HEK293T (cell line): ENCODE data around the gene CFDP1.

Experiments
- CTCF ChIA-PET: fragments of 350-600 bp; formaldehyde crosslinking; extraction: SDS; loops from one replicate; lab custom pipeline; 2021; ENCODE audit warnings: antibody characterized with exemption, inconsistent platforms; lab: Yijun Ruan, JAX
- POLR2A ChIA-PET: fragments of 350-600 bp; formaldehyde crosslinking; extraction: SDS; loops from one replicate; lab custom pipeline; 2020; ENCODE audit warnings: antibody characterized with exemption, inconsistent platforms; lab: Yijun Ruan, JAX
- DNase-seq: peaks from one replicate; pipeline ENCODE4 v3.0.0; 2012; ENCODE audit warnings: mixed read lengths; ENCODE audit errors: extremely low spot score
- ARNT ChIP-seq: fragments of 450-650 bp; IDR thresholded peaks from 2 replicates; pipeline ENCODE4 v1.6.1; 2017; ENCODE audit warnings: mild to moderate bottlenecking
- BHLHE40 ChIP-seq: fragments of 450-650 bp; IDR thresholded peaks from 2 replicates; pipeline ENCODE4 v1.6.1; 2016; ENCODE audit warnings: mild to moderate bottlenecking, moderate library complexity, borderline replicate concordance
- CTBP1 ChIP-seq: fragments of 450-650 bp; IDR thresholded peaks from 2 replicates; pipeline ENCODE4 v1.6.1; 2016; ENCODE audit warnings: borderline replicate concordance
- ELF4 ChIP-seq: fragments of 450-650 bp; IDR thresholded peaks from 2 replicates; pipeline ENCODE4 v1.6.1; 2017; ENCODE audit warnings: antibody characterized with exemption
- FOXA1 ChIP-seq: fragments of 450-650 bp; IDR thresholded peaks from 2 replicates; pipeline ENCODE4 v1.6.1; 2016; ENCODE audit warnings: mild to moderate bottlenecking
- FOXK2 ChIP-seq: fragments of 450-650 bp; IDR thresholded peaks from 2 replicates; pipeline ENCODE4 v1.6.1; 2016; ENCODE audit warnings: mild to moderate bottlenecking
- FOXM1 ChIP-seq: fragments of 450-650 bp; IDR thresholded peaks from 2 replicates; pipeline ENCODE4 v1.6.1; 2017; ENCODE audit warnings: mild to moderate bottlenecking, borderline replicate concordance
- HDGF ChIP-seq: fragments of 450-650 bp; IDR thresholded peaks from 2 replicates; pipeline ENCODE4 v1.6.1; 2017; ENCODE audit warnings: antibody characterized with exemption, borderline replicate concordance
- L3MBTL2 ChIP-seq: fragments of 450-650 bp; conservative IDR thresholded peaks from 2 replicates; pipeline ENCODE4 v1.6.1; 2016; ENCODE audit warnings: mild to moderate bottlenecking
- LEF1 ChIP-seq: fragments of 450-650 bp; IDR thresholded peaks from 2 replicates; pipeline ENCODE4 v1.6.1; 2017; ENCODE audit warnings: mild to moderate bottlenecking, borderline replicate concordance
- NFRKB ChIP-seq: fragments of 450-650 bp; IDR thresholded peaks from 2 replicates; pipeline ENCODE4 v1.6.1; 2016; ENCODE audit warnings: mild to moderate bottlenecking, moderate library complexity
- SP1 ChIP-seq: fragments of 450-650 bp; IDR thresholded peaks from 2 replicates; pipeline ENCODE4 v1.6.1; 2017
- SUZ12 ChIP-seq: fragments of 450-650 bp; IDR thresholded peaks from 2 replicates; pipeline ENCODE4 v1.6.1; 2016; ENCODE audit warnings: mild to moderate bottlenecking
- TARDBP ChIP-seq: fragments of 450-650 bp; IDR thresholded peaks from 2 replicates; pipeline ENCODE4 v1.6.1; 2016
- ZNF384 ChIP-seq: fragments of 450-650 bp; IDR thresholded peaks from 2 replicates; pipeline ENCODE4 v1.6.1; 2016
- TF ChIP-seq, protein P1 (sequence below): fragments of 450-650 bp; IDR thresholded peaks from 2 replicates; pipeline ENCODE4 v1.6.1; 2016

CFDP1 gene

DNA sequence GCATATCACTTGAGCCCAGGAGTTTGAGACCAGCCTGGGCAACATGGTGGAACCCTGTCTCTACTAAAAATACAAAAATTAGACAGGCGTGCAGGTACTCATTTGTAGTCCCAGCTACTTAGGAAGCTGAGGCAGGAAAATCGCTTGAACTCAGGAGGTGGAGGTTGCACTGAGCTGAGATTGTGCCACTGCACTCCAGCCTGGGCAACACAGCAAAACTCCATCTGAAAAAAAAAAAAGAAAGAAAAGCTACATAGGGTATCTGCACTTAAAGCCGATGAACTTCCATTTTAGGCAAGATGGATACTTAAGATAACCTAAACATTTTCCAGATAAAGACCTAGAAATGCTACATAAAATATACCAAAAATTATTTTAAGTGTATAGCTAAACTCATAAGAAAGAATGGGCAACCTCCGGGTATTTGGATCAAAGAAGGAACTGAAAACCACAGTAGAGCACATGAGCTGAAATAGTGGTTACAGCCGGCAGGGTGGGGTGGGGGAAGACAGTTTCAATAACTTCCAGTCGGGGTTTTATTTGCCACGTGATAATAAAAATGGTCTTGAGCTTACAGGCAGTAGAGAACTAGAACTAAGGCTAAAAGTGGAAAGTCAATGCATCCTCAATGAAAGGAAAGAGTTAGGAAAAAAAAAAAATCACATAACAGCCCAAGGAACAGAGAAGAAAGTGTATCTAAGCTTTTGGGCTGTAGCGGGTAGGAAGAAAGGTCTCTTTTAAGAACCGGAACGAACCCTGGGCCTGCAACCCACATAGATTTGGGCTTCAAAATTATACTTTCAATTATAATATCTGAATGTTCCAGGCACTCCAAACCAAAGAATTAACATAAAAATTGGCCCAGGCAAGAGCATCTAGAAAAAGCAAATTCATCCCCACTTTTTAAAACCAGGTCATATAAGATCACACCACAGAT is 53.1 kb downstream of the CFDP1 start:
- POLR2A ChIA-PET = no interaction called here
- CTCF ChIA-PET = interaction anchor here (0.6 to 0.7 kb wide), 2 partner anchors 142 to 147 kb away, joined by 4 to 8 read pairs; no protein-coding TSS in a partner anchor
- DNase-seq = no peak
- TF ChIP-seq L3MBTL2 = no peak
- no peak for TF ChIP-seq FOXA1

DNA sequence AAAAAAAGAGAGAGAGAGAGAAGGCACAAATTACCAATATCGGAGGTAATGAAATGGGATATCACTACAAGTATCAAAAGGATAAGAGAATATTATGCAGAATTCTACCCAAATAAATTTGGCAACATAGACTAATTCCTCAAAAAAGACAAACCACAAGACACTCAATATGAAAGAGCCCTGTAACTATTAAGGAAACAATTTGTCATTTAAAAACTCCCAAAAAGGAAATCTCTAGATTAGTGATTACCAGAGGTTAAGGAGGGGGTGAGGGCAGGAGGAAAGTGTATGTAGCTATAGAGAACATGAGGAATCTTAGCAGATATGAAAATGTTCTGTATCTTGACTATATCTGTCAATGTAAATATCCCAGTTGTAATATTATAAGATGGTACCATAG is 54.0 kb downstream of the CFDP1 start:
- DNase-seq = no peak
- ChIA-PET POLR2A (no interaction called here), CTCF (no interaction called here)
- no peak for TF ChIP-seq CTBP1
- TF ChIP-seq ELF4 = no peak
- TF ChIP-seq ARNT = no peak
- TF ChIP-seq FOXA1 = no peak
- no peak for TF ChIP-seq L3MBTL2
- no peak for TF ChIP-seq SUZ12
- TF ChIP-seq NFRKB = no peak
- TF ChIP-seq FOXM1 = no peak
- TF ChIP-seq, protein P1, sequence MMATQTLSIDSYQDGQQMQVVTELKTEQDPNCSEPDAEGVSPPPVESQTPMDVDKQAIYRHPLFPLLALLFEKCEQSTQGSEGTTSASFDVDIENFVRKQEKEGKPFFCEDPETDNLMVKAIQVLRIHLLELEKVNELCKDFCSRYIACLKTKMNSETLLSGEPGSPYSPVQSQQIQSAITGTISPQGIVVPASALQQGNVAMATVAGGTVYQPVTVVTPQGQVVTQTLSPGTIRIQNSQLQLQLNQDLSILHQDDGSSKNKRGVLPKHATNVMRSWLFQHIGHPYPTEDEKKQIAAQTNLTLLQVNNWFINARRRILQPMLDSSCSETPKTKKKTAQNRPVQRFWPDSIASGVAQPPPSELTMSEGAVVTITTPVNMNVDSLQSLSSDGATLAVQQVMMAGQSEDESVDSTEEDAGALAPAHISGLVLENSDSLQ = no peak
- no peak for TF ChIP-seq FOXK2
- no peak for TF ChIP-seq HDGF
- TF ChIP-seq LEF1 = no peak
- no peak for TF ChIP-seq BHLHE40
- no peak for TF ChIP-seq ZNF384
- no peak for TF ChIP-seq TARDBP

DNA sequence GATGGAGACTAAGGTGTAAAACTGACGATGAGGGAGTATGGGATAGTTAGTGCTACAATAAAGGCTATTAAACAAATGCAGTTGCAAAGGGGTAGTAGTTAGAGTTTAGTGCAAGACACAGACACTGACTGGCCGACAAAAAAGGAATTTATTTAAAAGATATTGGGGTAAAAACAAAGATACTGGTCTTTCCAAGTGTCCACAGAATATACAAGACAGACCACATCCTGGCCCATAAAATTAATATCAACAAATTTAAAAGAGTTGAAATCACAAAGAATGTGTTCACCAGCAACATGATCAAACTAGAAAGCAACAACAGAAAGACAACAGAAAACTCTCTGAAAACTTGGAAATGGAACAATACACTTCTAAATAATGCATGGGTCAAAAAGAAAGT is 54.7 kb downstream of the CFDP1 start:
- POLR2A ChIA-PET = no interaction called here
- CTCF ChIA-PET = no interaction called here
- no peak for DNase-seq
- TF ChIP-seq LEF1 (no peak), NFRKB (no peak), FOXA1 (no peak), TARDBP (no peak), SUZ12 (no peak), FOXK2 (no peak), BHLHE40 (no peak), HDGF (no peak), FOXM1 (no peak), ELF4 (no peak)
- TF ChIP-seq, protein P1 = no peak

DNA sequence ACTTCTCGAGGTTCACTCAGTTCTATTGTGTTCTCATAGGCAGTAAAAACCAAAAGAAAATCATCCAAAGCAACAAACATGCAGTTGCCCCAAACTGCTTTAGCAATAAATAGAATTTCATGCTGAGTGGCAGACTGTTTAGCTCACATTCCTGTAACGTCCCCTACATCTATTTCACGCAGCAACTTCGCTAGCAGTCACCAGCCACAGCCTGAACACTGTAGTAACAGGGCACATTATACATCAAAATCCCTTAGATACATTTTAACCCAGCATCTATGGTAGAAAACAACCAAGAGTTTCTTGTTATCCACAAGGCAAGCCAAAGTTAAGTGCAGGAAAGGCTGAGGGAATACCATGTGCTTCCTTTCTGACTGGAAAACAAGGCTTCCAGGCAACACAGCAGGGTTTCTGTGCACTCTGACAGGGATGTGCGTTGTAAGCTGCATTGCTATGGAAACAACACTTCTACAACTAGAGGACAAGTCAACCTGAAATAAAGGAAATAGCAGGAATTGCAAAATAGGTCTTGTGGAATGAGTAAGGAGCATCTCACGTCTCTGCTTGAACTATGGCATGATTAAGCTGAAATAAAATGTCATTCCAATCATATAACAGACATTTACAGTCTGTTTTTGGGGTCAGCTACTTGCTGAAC is 55.4 kb downstream of the CFDP1 start:
- no peak for DNase-seq
- CTCF ChIA-PET = no interaction called here
- TF ChIP-seq ELF4 (no peak), FOXM1 (no peak), LEF1 (no peak), FOXA1 (no peak), TARDBP (no peak), HDGF (no peak), BHLHE40 (no peak), ARNT (no peak), SP1 (no peak), SUZ12 (no peak), NFRKB (no peak), ZNF384 (no peak), FOXK2 (no peak)
- TF ChIP-seq, protein P1 = no peak
- POLR2A ChIA-PET = no interaction called here

DNA sequence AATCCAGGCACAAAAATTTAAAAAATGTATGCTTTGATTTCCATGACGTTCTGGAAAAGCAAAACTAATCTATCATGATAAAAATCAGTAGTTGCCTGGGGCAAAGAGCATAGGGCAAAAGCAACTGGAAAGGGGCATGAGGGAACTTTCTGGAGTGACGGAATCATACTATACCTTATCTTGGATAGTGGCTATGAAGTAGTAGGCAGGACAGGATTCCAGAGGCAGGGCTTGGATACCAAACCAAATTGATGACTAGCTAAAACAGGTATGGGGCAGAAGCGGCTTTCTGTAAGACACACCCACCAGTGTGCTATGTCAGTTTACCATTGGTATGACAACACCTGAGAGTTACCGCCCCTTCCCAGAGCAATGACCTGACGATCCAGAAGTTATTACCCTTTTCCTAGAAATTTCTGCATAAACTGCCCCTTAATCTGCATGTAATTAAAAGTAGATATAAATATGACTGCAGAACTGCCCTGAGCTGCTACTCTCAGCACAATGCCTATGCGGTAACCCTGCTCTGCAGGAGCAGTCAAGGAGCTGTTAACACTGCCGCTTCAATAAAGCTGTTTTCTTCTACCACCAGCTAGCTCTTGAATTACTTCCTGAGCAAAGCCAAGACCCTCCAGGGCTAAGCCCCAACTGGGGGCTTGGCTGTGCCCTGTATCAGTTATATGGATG is 56.7 kb downstream of the CFDP1 start:
- ChIA-PET POLR2A (no interaction called here), CTCF (no interaction called here)
- no peak for TF ChIP-seq L3MBTL2
- no peak for TF ChIP-seq ARNT
- no peak for TF ChIP-seq SP1
- TF ChIP-seq SUZ12 = no peak
- no peak for TF ChIP-seq FOXA1
- no peak for TF ChIP-seq CTBP1
- no peak for TF ChIP-seq ZNF384
- DNase-seq = no peak

DNA sequence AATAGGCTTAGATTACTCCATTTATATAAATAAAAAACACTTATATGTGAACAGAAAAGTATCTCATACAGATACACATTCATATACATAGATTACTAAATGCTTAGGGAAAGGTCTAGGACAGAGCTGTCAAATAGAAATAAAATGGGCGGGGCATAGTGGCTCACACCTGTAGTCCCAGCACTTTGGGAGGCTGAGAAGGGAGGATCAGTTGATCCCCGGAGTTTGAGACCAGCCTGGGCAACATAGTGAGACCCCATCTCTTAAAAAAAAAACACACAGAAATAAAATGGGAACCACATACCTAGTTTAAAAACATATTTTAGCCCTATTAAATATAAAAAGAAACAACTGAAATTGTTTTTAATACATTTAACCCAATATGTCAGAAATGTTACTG is 58.9 kb downstream of the CFDP1 start:
- POLR2A ChIA-PET = no interaction called here
- DNase-seq = no peak
- CTCF ChIA-PET = no interaction called here
- TF ChIP-seq FOXA1 = no peak
- no peak for TF ChIP-seq LEF1
- TF ChIP-seq ARNT = no peak
- TF ChIP-seq FOXK2 = no peak
- TF ChIP-seq ELF4 = no peak
- TF ChIP-seq BHLHE40 = no peak
- TF ChIP-seq HDGF = no peak
- no peak for TF ChIP-seq FOXM1
- no peak for TF ChIP-seq SUZ12
- TF ChIP-seq CTBP1 = no peak
- TF ChIP-seq NFRKB = no peak
- TF ChIP-seq, protein P1 = no peak
- no peak for TF ChIP-seq TARDBP
- TF ChIP-seq L3MBTL2 = no peak
